Measurements from ENCODE around the gene PITRM1.

DNA sequence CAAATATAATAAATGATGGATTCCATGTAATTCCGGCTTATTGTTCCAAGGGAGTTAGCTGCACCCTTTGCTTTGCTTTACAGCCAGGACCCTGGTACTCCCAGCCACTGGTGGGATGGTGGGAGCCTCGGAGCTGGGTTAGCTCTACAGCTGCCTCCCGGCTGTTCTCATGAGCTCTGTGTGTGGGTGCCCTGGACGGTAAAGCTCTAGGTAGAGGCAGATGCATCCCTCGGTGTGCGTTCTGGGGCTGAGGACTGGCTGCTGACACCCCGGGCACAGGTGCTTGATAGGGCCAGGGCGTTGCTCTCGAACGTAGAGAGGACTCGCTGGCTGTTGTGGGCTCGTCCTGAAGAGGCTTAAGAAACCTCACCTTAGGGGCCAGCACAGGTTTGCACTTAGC, 55.1 kb downstream of the PITRM1 start:
- TF ChIP-seq, protein P1, sequence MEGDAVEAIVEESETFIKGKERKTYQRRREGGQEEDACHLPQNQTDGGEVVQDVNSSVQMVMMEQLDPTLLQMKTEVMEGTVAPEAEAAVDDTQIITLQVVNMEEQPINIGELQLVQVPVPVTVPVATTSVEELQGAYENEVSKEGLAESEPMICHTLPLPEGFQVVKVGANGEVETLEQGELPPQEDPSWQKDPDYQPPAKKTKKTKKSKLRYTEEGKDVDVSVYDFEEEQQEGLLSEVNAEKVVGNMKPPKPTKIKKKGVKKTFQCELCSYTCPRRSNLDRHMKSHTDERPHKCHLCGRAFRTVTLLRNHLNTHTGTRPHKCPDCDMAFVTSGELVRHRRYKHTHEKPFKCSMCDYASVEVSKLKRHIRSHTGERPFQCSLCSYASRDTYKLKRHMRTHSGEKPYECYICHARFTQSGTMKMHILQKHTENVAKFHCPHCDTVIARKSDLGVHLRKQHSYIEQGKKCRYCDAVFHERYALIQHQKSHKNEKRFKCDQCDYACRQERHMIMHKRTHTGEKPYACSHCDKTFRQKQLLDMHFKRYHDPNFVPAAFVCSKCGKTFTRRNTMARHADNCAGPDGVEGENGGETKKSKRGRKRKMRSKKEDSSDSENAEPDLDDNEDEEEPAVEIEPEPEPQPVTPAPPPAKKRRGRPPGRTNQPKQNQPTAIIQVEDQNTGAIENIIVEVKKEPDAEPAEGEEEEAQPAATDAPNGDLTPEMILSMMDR (IDR thresholded peaks at IDR 0.05) = no peak
- no peak for TF ChIP-seq POLR2A (IDR thresholded peaks at IDR 0.05)

Measured in heart left ventricle (tissue), 13 donors.